Cardiac septum (tissue), 1 donor: Measurements from ENCODE around the gene LCE2A. TPM values are rescaled to one million over a fixed set of nuclear protein-coding genes. Genes with fewer than 3 reads are reported as not detected.

Source experiments
- DNase-seq: peaks from one replicate; pipeline ENCODE4 v3.0.0-alpha.2; 2020; ENCODE audit warnings: low spot score
- intact Hi-C: fragments of 100-400 bp; cut with DNase I; formaldehyde crosslinking; loops from one replicate; pipeline ENCODE4 v1.14.0; 2022
- total RNA-seq: library from RNA; stranded (reverse); fragmentation: NEBNext Ultra II Directional; extraction: Animal tissue kit (Norgen Biotek cat#: 25700); gene quantifications from one replicate; pipeline ENCODE4 v1.2.1, GENCODE V29; 2021
- donor health status: DM: no; HTN: no; CAD: no.

The LCE2A gene
- total RNA-seq, 1 donor from 2014 or later = not detected

DNA sequence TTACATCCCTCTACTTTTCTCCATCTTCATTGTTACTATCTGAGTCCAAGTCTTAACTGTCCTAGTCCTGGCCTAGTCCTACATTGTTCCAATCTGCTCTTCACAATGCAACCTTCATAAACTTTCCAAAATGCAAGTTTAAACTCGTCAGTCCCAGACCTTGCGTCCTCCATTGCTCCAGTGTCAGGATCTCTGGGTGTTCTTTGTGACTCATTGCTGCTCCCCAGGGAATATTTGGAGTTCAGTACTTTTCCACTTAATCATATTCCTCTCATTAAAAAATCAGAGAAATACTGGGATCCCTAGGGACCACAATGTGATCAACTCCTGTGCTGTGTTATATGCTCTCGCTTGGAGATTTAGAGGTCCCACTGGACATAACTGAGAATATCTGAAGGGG lies 41.7 kb downstream of the LCE2A start:
- intact Hi-C loops = no loop called here
- no peak for DNase-seq

DNA sequence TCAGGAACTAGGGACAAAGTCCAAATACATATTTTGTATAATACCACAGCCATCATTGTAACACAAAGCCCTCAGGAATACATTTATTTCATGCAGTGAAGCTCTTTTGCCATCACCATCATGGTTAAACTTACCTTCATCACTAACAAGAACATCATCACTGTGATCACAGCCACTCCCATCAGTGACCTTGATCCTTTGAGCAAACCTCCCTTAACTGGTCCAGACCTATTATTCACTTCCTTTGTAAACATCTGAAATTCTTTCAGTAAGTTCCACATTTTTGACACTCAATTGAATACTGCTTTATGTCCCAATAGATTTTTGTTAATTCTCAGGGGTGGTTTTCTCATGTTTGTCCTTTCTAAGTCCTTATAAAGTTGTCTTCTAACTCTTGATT lies 43.5 kb downstream of the LCE2A start:
- DNase-seq = no peak
- intact Hi-C loops = no loop called here

DNA sequence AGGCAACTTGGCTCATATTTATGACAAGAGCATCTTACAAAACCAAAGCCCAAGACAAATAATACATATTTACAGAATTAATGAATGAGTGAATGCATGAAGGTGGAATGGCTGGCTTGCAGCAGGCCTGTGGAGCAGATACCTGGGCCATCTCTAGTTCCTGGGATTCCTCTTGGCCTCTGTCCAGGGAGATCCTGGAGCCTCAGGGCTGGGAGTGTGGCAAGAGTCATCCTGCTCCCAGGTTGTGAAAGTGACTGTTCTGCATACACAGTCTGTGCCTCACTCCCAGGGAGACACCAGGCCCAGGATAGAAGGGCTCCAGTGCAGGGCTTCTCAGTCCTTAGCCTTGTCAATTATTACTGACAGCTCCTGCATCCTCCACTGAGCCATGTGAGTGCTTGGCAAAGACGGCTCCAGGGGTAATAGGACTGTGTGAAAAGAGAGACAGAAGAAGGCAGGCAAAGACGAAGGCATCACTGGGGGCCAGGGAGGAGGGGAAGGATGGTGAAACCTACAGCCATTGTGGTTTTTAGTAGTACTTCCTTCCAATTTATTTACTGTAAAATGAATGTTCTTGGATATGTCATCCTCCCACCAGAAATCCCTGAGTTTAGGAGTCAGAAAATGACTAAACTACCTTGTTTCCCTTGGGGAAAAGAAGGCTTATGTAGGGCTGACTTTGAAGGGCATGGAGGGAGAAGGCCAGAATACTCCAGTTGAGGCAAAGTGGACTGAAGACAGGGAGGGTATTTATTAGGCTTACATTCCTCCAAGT lies 45.4 kb downstream of the LCE2A start:
- DNase-seq = no peak
- intact Hi-C loops = no loop called here

- intact Hi-C loops = no loop called here
- no peak for DNase-seq
Observed at GRCh38 chr1:152745289-152745704, 47.2 kb downstream of the LCE2A start.

GRCh38 chr1:152745765-152746444 lies 47.8 kb downstream of the LCE2A start:
- DNase-seq = no peak
- intact Hi-C loops = no loop called here

GRCh38 chr1:152747831-152748230 lies 49.7 kb downstream of the LCE2A start:
- DNase-seq = no peak
- intact Hi-C loops = no loop called here

Other genes starting within 250 kb of the LCE2A start
- not detected for gene LCE5A, start 187.5 kb upstream of the LCE2A start, total RNA-seq
- gene CRCT1, start 183.9 kb upstream of the LCE2A start, total RNA-seq = not detected
- gene LCE3E, start 131.6 kb upstream of the LCE2A start, total RNA-seq = not detected
- gene LCE3D, start 117.8 kb upstream of the LCE2A start, total RNA-seq = not detected
- not detected for gene LCE3C, start 98.1 kb upstream of the LCE2A start, total RNA-seq
- gene LCE3B, start 84.5 kb upstream of the LCE2A start, total RNA-seq = not detected
- not detected for gene LCE3A, start 75.2 kb upstream of the LCE2A start, total RNA-seq
- gene LCE2D, start 35.0 kb upstream of the LCE2A start, total RNA-seq = not detected
- not detected for gene LCE2C, start 23.1 kb upstream of the LCE2A start, total RNA-seq
- gene LCE2B, start 12.2 kb upstream of the LCE2A start, total RNA-seq = not detected
- gene LCE4A, start 9.8 kb downstream of the LCE2A start, total RNA-seq = not detected
- gene KPRP, start 59.7 kb downstream of the LCE2A start, total RNA-seq = not detected
- gene LCE1F, start 76.8 kb downstream of the LCE2A start, total RNA-seq = not detected
- gene LCE1E, start 87.9 kb downstream of the LCE2A start, total RNA-seq = not detected
- not detected for gene LCE1D, start 98.4 kb downstream of the LCE2A start, total RNA-seq
- gene LCE1C, start 108.3 kb downstream of the LCE2A start, total RNA-seq = not detected
- not detected for gene LCE1B, start 113.6 kb downstream of the LCE2A start, total RNA-seq
- gene LCE1A, start 129.1 kb downstream of the LCE2A start, total RNA-seq = not detected
- gene LCE6A, start 144.5 kb downstream of the LCE2A start, total RNA-seq = not detected
- not detected for gene LCE7A, start 161.7 kb downstream of the LCE2A start, total RNA-seq
- not detected for gene SMCP, start 180.0 kb downstream of the LCE2A start, total RNA-seq
- gene IVL, start 210.2 kb downstream of the LCE2A start, total RNA-seq = not detected
- gene SPRR5, start 248.9 kb downstream of the LCE2A start, total RNA-seq = not detected